NT2/D1 (cell line): ENCODE data around the gene ESRRG.

ENCODE experiments used
- SUZ12 ChIP-seq: IDR thresholded peaks from 2 replicates; pipeline ENCODE4 v1.6.1; 2011; ENCODE audit not compliant: insufficient read length, insufficient read depth; ENCODE audit errors: extremely low read depth
- YY1 ChIP-seq: IDR thresholded peaks from 2 replicates; pipeline ENCODE4 v1.6.1; 2011; ENCODE audit not compliant: insufficient read length, insufficient read depth
- ZNF274 ChIP-seq: IDR thresholded peaks from 2 replicates; pipeline ENCODE4 v1.6.1; 2011; ENCODE audit warnings: mild to moderate bottlenecking, low read depth, low read length

GRCh38 chr1:216535059-216535458 lies 188.2 kb downstream of the ESRRG start:
- TF ChIP-seq YY1 (no peak), SUZ12 (no peak), ZNF274 (no peak)
